MM.1S (cell line): Measurements from ENCODE around the gene CALD1.

ENCODE experiments used
- CTCF ChIP-seq: fragments of 300-600 bp; sonication (generic); IDR thresholded peaks from 2 replicates; pipeline ENCODE4 v1.5.1; 2016; ENCODE audit warnings: antibody characterized with exemption, low read length, mixed read lengths
- EZH2 ChIP-seq: fragments of 300-600 bp; sonication (generic); optimal IDR thresholded peaks from 2 replicates; pipeline ENCODE3; 2017; ENCODE audit warnings: low read depth, mild to moderate bottlenecking, antibody characterized with exemption, low read length, mixed read lengths

GRCh38 chr7:134968110-134968509 lies 188.7 kb downstream of the CALD1 start:
- TF ChIP-seq CTCF (no peak), EZH2 (no peak)
